ENCODE results near the gene ZBTB37. TPM values are rescaled to one million over a fixed set of nuclear protein-coding genes. Genes with fewer than 3 reads are reported as not detected.

ZBTB37 gene
- total and polyA plus RNA-seq, 2 experiments from 2014 or later, result 0.90 to 5.6 TPM

GRCh38 chr1:173900427-173900826 lies 32.2 kb downstream of the ZBTB37 start:
- no peak for TF ChIP-seq EZH2phosphoT487 (IDR thresholded peaks at IDR 0.05; ENCODE audit: insufficient read depth, low read depth)
- Histone ChIP-seq H2AFZ (no peak overlapping the region), H3K79me2 (ENCODE audit: insufficient read depth) (no peaks in the 10 kb centered on the region), H3K4me2 (ENCODE audit: unreplicated experiment) (no peak overlapping the region), H3K4me3 (no peak overlapping the region), H3K9me3 (ENCODE audit: low read depth) (no peaks in the 10 kb centered on the region), H3K9me2 (ENCODE audit: insufficient read depth) (no peaks in the 10 kb centered on the region), H3K27me3 (replicated peaks; ENCODE audit: insufficient read depth) (no peaks in the 10 kb centered on the region), H3K27ac (no peak overlapping the region), H3F3A (ENCODE audit: insufficient read depth) (no peaks in the 10 kb centered on the region), H3K4me1 (ENCODE audit: insufficient read depth) (no peaks in the 10 kb centered on the region), H3K36me3 (ENCODE audit: low read depth) (no peaks in the 10 kb centered on the region), H4K20me1 (ENCODE audit: insufficient read depth) (no peaks in the 10 kb centered on the region), H3K9ac (no peak overlapping the region)
- in situ Hi-C loops (cut with MboI), result no loop called here
- DNase-seq, result no peak
- 94 to 97% methylated on average over 2 of the region's 2 CpGs for WGBS, 2 experiments (ENCODE audit: low coverage in 1 of 2, low lambda C conversion rate in 2 of 2, missing lambda C conversion rate in 2 of 2)

- TF ChIP-seq EZH2 (IDR thresholded peaks at IDR 0.05; ENCODE audit: insufficient read depth, poor library complexity, severe bottlenecking), result no peak
- TF ChIP-seq EZH2phosphoT487 (IDR thresholded peaks at IDR 0.05; ENCODE audit: insufficient read depth, low read depth), result no peak
- no peaks in the 10 kb centered on the region for H3K36me3 ChIP-seq (ENCODE audit: low read depth)
- no peak overlapping the region for H3K27ac ChIP-seq
- no peak for DNase-seq
- no peaks in the 10 kb centered on the region for H3K9me2 ChIP-seq (ENCODE audit: insufficient read depth)
- no peak overlapping the region for H3K4me2 ChIP-seq (ENCODE audit: unreplicated experiment)
- no peaks in the 10 kb centered on the region for H3K9me3 ChIP-seq (ENCODE audit: low read depth)
- H3F3A ChIP-seq (ENCODE audit: insufficient read depth), result no peaks in the 10 kb centered on the region
- H3K9ac ChIP-seq, result no peak overlapping the region
- WGBS, 2 experiments (ENCODE audit: low coverage in 1 of 2, low lambda C conversion rate in 2 of 2, missing lambda C conversion rate in 2 of 2), result 48 to 58% methylated on average over 3 of the region's 3 CpGs
- H3K27me3 ChIP-seq (replicated peaks; ENCODE audit: insufficient read depth), result no peaks in the 10 kb centered on the region
- in situ Hi-C loops (cut with MboI), result no loop called here
- H4K20me1 ChIP-seq (ENCODE audit: insufficient read depth), result no peaks in the 10 kb centered on the region
- H3K79me2 ChIP-seq (ENCODE audit: insufficient read depth), result no peaks in the 10 kb centered on the region
- H2AFZ ChIP-seq, result no peak overlapping the region
- no peaks in the 10 kb centered on the region for H3K4me1 ChIP-seq (ENCODE audit: insufficient read depth)
- no peak overlapping the region for H3K4me3 ChIP-seq
These were observed 32.8 kb downstream of the ZBTB37 start for GRCh38 chr1:173900992-173901391.

- Histone ChIP-seq H3K4me3 (no peak overlapping the region), H3F3A (ENCODE audit: insufficient read depth) (no peaks in the 10 kb centered on the region), H3K27me3 (replicated peaks; ENCODE audit: insufficient read depth) (no peaks in the 10 kb centered on the region), H3K79me2 (ENCODE audit: insufficient read depth) (no peaks in the 10 kb centered on the region), H3K9me2 (ENCODE audit: insufficient read depth) (no peaks in the 10 kb centered on the region), H4K20me1 (ENCODE audit: insufficient read depth) (no peaks in the 10 kb centered on the region), H3K36me3 (ENCODE audit: low read depth) (no peaks in the 10 kb centered on the region), H3K9ac (no peak overlapping the region), H3K4me1 (ENCODE audit: insufficient read depth) (no peaks in the 10 kb centered on the region), H3K4me2 (ENCODE audit: unreplicated experiment) (no peak overlapping the region), H2AFZ (no peak overlapping the region), H3K27ac (no peak overlapping the region), H3K9me3 (ENCODE audit: low read depth) (no peaks in the 10 kb centered on the region)
- in situ Hi-C loops (cut with MboI), result no loop called here
- TF ChIP-seq EZH2phosphoT487 (IDR thresholded peaks at IDR 0.05; ENCODE audit: insufficient read depth, low read depth) (no peak), EZH2 (IDR thresholded peaks at IDR 0.05; ENCODE audit: insufficient read depth, poor library complexity, severe bottlenecking) (no peak)
- DNase-seq, result no peak
- WGBS, 2 experiments (ENCODE audit: low coverage in 1 of 2, low lambda C conversion rate in 2 of 2, missing lambda C conversion rate in 2 of 2), result 98% methylated on average over 6 of the region's 6 CpGs
These were observed 35.8 kb downstream of the ZBTB37 start for GRCh38 chr1:173903827-173904531.

GRCh38 chr1:173913111-173913510 lies 44.9 kb downstream of the ZBTB37 start:
- H3K27ac ChIP-seq, result no peak overlapping the region
- no peak overlapping the region for H3K4me2 ChIP-seq (ENCODE audit: unreplicated experiment)
- no peaks in the 10 kb centered on the region for H3K79me2 ChIP-seq (ENCODE audit: insufficient read depth)
- no peaks in the 10 kb centered on the region for H3K27me3 ChIP-seq (replicated peaks; ENCODE audit: insufficient read depth)
- no peak for TF ChIP-seq EZH2phosphoT487 (IDR thresholded peaks at IDR 0.05; ENCODE audit: insufficient read depth, low read depth)
- no peak for TF ChIP-seq EZH2 (IDR thresholded peaks at IDR 0.05; ENCODE audit: insufficient read depth, poor library complexity, severe bottlenecking)
- in situ Hi-C loops (cut with MboI), result no loop called here
- DNase-seq, result no peak
- no peaks in the 10 kb centered on the region for H4K20me1 ChIP-seq (ENCODE audit: insufficient read depth)
- no peaks in the 10 kb centered on the region for H3K36me3 ChIP-seq (ENCODE audit: low read depth)
- H3K4me1 ChIP-seq (ENCODE audit: insufficient read depth), result no peaks in the 10 kb centered on the region
- H3K9me3 ChIP-seq (ENCODE audit: low read depth), result no peaks in the 10 kb centered on the region
- WGBS, 2 experiments (ENCODE audit: low coverage in 1 of 2, low lambda C conversion rate in 2 of 2, missing lambda C conversion rate in 2 of 2), result 63 to 74% methylated on average over 3 of the region's 3 CpGs
- H2AFZ ChIP-seq, result no peak overlapping the region
- H3F3A ChIP-seq (ENCODE audit: insufficient read depth), result no peaks in the 10 kb centered on the region
- H3K4me3 ChIP-seq, result no peak overlapping the region
- no peaks in the 10 kb centered on the region for H3K9me2 ChIP-seq (ENCODE audit: insufficient read depth)
- H3K9ac ChIP-seq, result no peak overlapping the region

Measured in GM23248 (cell line).